HEK293 (cell line): ENCODE data around the gene TRIM44.

Experiments used
- CTCF ChIA-PET: fragments of 350-600 bp; formaldehyde crosslinking; extraction: SDS; loops from one replicate; lab custom pipeline; 2021; ENCODE audit warnings: antibody characterized with exemption; lab: Yijun Ruan, JAX
- POLR2A ChIA-PET: fragments of 300-600 bp; formaldehyde crosslinking; extraction: SDS; loops from one replicate; lab custom pipeline; 2020; ENCODE audit warnings: antibody characterized with exemption, inconsistent platforms; lab: Yijun Ruan, JAX
- H3K27ac ChIP-seq: fragments of 200-500 bp; sonication (Bioruptor generic); 2 replicates; pipeline ENCODE4 v1.5.1; 2014; ENCODE audit warnings: low read depth, low read length, control low read depth, inconsistent platforms; ENCODE audit errors: extremely low read depth
- H3K36me3 ChIP-seq, 2 experiments: fragments of 200-500 bp in 1 of 2; sonication (Bioruptor generic) in 1 of 2; 1 replicate in 1 of 2; 2 replicates in 1 of 2; pipeline ENCODE4 v1.5.1; 2014 to 2017; ENCODE audit warnings: inconsistent platforms in 2 of 2, low read length in 2 of 2; ENCODE audit not compliant: control insufficient read depth in 2 of 2, insufficient read depth in 1 of 2
- H3K4me1 ChIP-seq: fragments of 200-500 bp; sonication (Bioruptor generic); 2 replicates; pipeline ENCODE4 v1.5.1; 2014; ENCODE audit warnings: mild to moderate bottlenecking, low read length, inconsistent platforms; ENCODE audit not compliant: control insufficient read depth, insufficient read depth
- H3K4me3 ChIP-seq: 2 replicates; pipeline ENCODE4 v1.5.1; 2011; ENCODE audit warnings: low read depth, mild to moderate bottlenecking, control low read depth, low read length, moderate library complexity
- H3K9me3 ChIP-seq: fragments of 200-500 bp; sonication (Bioruptor generic); 2 replicates; pipeline ENCODE4 v1.5.1; 2014; ENCODE audit warnings: low read depth, low read length, inconsistent platforms; ENCODE audit not compliant: control insufficient read depth, insufficient read depth
- HOXC10 ChIP-seq: sonication (generic); formaldehyde crosslinking; IDR thresholded peaks from 2 replicates; pipeline ENCODE4 v1.8.1; 2023; ENCODE audit warnings: mild to moderate bottlenecking, missing genetic modification reagents
- KLF7 ChIP-seq: fragments of 450-650 bp; formaldehyde crosslinking; IDR thresholded peaks from 2 replicates; pipeline ENCODE4 v1.5.1; 2016; ENCODE audit warnings: missing biosample characterization, missing genetic modification characterization, borderline replicate concordance
- KLF8 ChIP-seq: fragments of 450-650 bp; formaldehyde crosslinking; IDR thresholded peaks from 2 replicates; pipeline ENCODE4 v1.5.1; 2016; ENCODE audit warnings: missing biosample characterization, missing genetic modification characterization
- KLF9 ChIP-seq: fragments of 450-650 bp; formaldehyde crosslinking; IDR thresholded peaks from 2 replicates; pipeline ENCODE4 v1.5.1; 2016; ENCODE audit warnings: missing biosample characterization, missing genetic modification characterization, low read depth
- PRDM10 ChIP-seq: fragments of 450-650 bp; formaldehyde crosslinking; IDR thresholded peaks from 2 replicates; pipeline ENCODE4 v1.5.1; 2016; ENCODE audit warnings: missing biosample characterization, missing genetic modification characterization
- ZBTB1 ChIP-seq: fragments of 450-650 bp; formaldehyde crosslinking; IDR thresholded peaks from 2 replicates; pipeline ENCODE4 v1.5.1; 2016; ENCODE audit warnings: missing biosample characterization, missing genetic modification characterization
- ZBTB26 ChIP-seq: fragments of 450-650 bp; formaldehyde crosslinking; optimal IDR thresholded peaks from 2 replicates; pipeline ENCODE3; 2016; ENCODE audit warnings: missing biosample characterization, mild to moderate bottlenecking, missing genetic modification characterization
- ZFHX2 ChIP-seq: fragments of 450-650 bp; formaldehyde crosslinking; conservative IDR thresholded peaks from 2 replicates; pipeline ENCODE4 v1.5.1; 2016; ENCODE audit warnings: missing biosample characterization, missing genetic modification characterization
- ZFP37 ChIP-seq: fragments of 450-650 bp; formaldehyde crosslinking; IDR thresholded peaks from 2 replicates; pipeline ENCODE4 v1.5.1; 2016; ENCODE audit warnings: missing biosample characterization, missing genetic modification characterization
- ZNF148 ChIP-seq: fragments of 450-650 bp; formaldehyde crosslinking; IDR thresholded peaks from 2 replicates; pipeline ENCODE4 v1.5.0; 2017; ENCODE audit warnings: missing biosample characterization, missing genetic modification characterization, borderline replicate concordance
- ZNF157 ChIP-seq: fragments of 450-650 bp; formaldehyde crosslinking; IDR thresholded peaks from 2 replicates; pipeline ENCODE4 v1.5.1; 2016; ENCODE audit warnings: missing biosample characterization, missing genetic modification characterization
- ZNF214 ChIP-seq: fragments of 450-650 bp; formaldehyde crosslinking; IDR thresholded peaks from 2 replicates; pipeline ENCODE4 v1.5.1; 2017; ENCODE audit warnings: missing biosample characterization, mild to moderate bottlenecking, missing genetic modification characterization, borderline replicate concordance
- ZNF311 ChIP-seq: fragments of 450-650 bp; formaldehyde crosslinking; IDR thresholded peaks from 2 replicates; pipeline ENCODE4 v1.5.1; 2017; ENCODE audit warnings: missing biosample characterization, missing genetic modification characterization, borderline replicate concordance
- ZNF354C ChIP-seq: fragments of 450-650 bp; formaldehyde crosslinking; IDR thresholded peaks from 2 replicates; pipeline ENCODE4 v1.5.1; 2016; ENCODE audit warnings: missing biosample characterization, missing genetic modification characterization, low read depth, borderline replicate concordance
- ZNF404 ChIP-seq: fragments of 450-650 bp; formaldehyde crosslinking; IDR thresholded peaks from 2 replicates; pipeline ENCODE4 v1.5.1; 2017; ENCODE audit warnings: missing biosample characterization, missing genetic modification characterization
- ZNF423 ChIP-seq: fragments of 450-650 bp; formaldehyde crosslinking; IDR thresholded peaks from 2 replicates; pipeline ENCODE4 v1.5.1; 2016; ENCODE audit warnings: missing biosample characterization, missing genetic modification characterization
- ZNF501 ChIP-seq: fragments of 450-650 bp; formaldehyde crosslinking; IDR thresholded peaks from 2 replicates; pipeline ENCODE4 v1.5.1; 2016; ENCODE audit warnings: missing biosample characterization, missing genetic modification characterization
- ZNF585B ChIP-seq: fragments of 450-650 bp; formaldehyde crosslinking; IDR thresholded peaks from 2 replicates; pipeline ENCODE4 v1.5.1; 2016; ENCODE audit warnings: missing biosample characterization, missing genetic modification characterization
- ZNF610 ChIP-seq: fragments of 450-650 bp; formaldehyde crosslinking; IDR thresholded peaks from 2 replicates; pipeline ENCODE4 v1.5.1; 2016; ENCODE audit warnings: missing biosample characterization, missing genetic modification characterization, borderline replicate concordance
- ZNF677 ChIP-seq: fragments of 450-650 bp; IDR thresholded peaks from 2 replicates; pipeline ENCODE4 v1.5.0; 2018; ENCODE audit warnings: missing biosample characterization, mild to moderate bottlenecking, missing genetic modification characterization, moderate library complexity
- ZNF76 ChIP-seq: fragments of 450-650 bp; formaldehyde crosslinking; IDR thresholded peaks from 2 replicates; pipeline ENCODE4; 2016; ENCODE audit warnings: low read depth, missing biosample characterization, missing genetic modification characterization, borderline replicate concordance
- ZNF777 ChIP-seq: fragments of 450-650 bp; formaldehyde crosslinking; IDR thresholded peaks from 2 replicates; pipeline ENCODE4 v1.5.1; 2017; ENCODE audit warnings: missing biosample characterization, missing genetic modification characterization, borderline replicate concordance
- ZSCAN23 ChIP-seq: fragments of 450-650 bp; formaldehyde crosslinking; IDR thresholded peaks from 2 replicates; pipeline ENCODE4 v1.5.1; 2016; ENCODE audit warnings: missing biosample characterization, missing genetic modification characterization

Gene TRIM44

GRCh38 chr11:35846874-35847273 lies 184.3 kb downstream of the TRIM44 start (continued):
- TF ChIP-seq ZNF311 (tag by site-specific recombination): no peak

- Histone ChIP-seq H3K36me3 (no peaks in the 10 kb centered on the region), H3K4me3 (no peak overlapping the region), H3K27ac (no peak overlapping the region), H3K9me3 (no peaks in the 10 kb centered on the region), H3K4me1 (no peaks in the 10 kb centered on the region)
- no peak for TF ChIP-seq ZNF76 (tag by site-specific recombination)
- no peak for TF ChIP-seq ZFHX2 (tag by site-specific recombination)
- no peak for TF ChIP-seq ZNF501 (tag by site-specific recombination)
- no peak for TF ChIP-seq ZNF585B (tag by site-specific recombination)
- TF ChIP-seq ZNF777 (tag by site-specific recombination): no peak
- TF ChIP-seq ZNF214: no peak
- ChIA-PET POLR2A (no interaction called here), CTCF (interaction anchor here (1.6 to 3.1 kb wide), 2 partner anchors 12 to 25 kb away, joined by 6 to 8 read pairs; no protein-coding TSS in a partner anchor)
These were observed 184.9 kb downstream of the TRIM44 start for GRCh38 chr11:35847473-35847872.

- Histone ChIP-seq H3K4me3 (no peak overlapping the region), H3K36me3 (no peaks in the 10 kb centered on the region), H3K9me3 (no peaks in the 10 kb centered on the region), H3K4me1 (no peaks in the 10 kb centered on the region), H3K27ac (no peak overlapping the region)
- ChIA-PET POLR2A (no interaction called here), CTCF (interaction anchor here (0.7 to 3.1 kb wide), 3 partner anchors 13 to 39 kb away, joined by 3 to 8 read pairs (median 6); no protein-coding TSS in a partner anchor)
- TF ChIP-seq ZNF148 (tag by site-specific recombination) (no peak), ZNF610 (tag by site-specific recombination) (no peak), ZSCAN23 (tag by site-specific recombination) (no peak), HOXC10 (CRISPR knock-in tag) (no peak), ZBTB26 (no peak), KLF7 (tag by site-specific recombination) (no peak), ZNF404 (tag by site-specific recombination) (no peak), PRDM10 (tag by site-specific recombination) (no peak), ZNF354C (tag by site-specific recombination) (no peak), KLF8 (no peak), ZBTB1 (no peak), ZNF423 (no peak), ZNF677 (no peak), ZFP37 (tag by site-specific recombination) (no peak), ZNF214 (no peak), KLF9 (tag by site-specific recombination) (no peak), ZNF157 (tag by site-specific recombination) (no peak)
These were observed 186.0 kb downstream of the TRIM44 start for GRCh38 chr11:35848616-35849015.
